NCI-H1092 (cell line): ENCODE data around the gene OR12D1.
"Not testable (repeated sequence)": the region's sequence is repeated elsewhere in the genome, so short reads cannot be mapped to it uniquely, and the experiment has no call there.

Experiments used
- DNase-seq: peaks from one replicate; lab custom pipeline; 2025; lab: John Stamatoyannopoulos, UW

OR12D1 gene

DNA sequence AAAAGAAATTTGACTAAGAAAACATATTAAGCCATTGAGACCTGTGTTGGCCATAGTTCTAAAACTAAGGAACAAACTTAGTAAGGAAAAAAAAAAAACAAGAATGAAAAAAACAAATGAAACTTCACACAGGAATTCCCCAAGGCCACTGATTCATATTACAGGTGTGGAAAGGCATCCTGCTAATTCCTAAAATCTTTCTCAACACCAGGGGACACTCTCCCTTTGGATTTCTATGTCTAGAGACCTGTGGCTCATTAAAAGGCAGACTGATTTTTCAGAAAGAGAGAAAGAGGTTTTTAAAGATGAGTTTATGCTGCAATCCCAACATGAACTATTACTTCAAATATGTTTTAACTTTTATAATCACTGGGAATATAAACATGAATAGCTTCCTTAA lies at the start of gene OR12D1:
TSS of gene OR12D1 (plus strand) at position 341 of the 400 bp plus-strand sequence.
- no peak for DNase-seq

DNA sequence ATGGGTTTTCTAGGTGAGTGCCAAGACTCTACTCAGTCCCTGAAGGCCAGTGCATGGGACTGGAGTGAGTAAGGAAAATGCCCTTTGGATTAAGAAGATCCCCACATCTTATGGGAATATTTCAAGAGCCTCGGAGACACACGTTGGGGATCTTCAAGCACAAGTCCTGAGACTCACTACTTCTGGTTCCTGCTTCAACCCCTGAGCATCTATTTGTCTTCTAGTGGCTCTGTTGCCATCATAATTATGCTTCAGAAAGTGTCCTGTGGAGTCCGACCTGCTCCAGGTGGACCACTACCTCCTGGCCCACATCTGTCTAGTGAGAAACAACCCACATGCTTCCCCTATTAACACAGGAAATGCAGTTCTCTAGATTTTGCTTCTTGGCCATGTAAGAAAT lies 46.0 kb upstream of the OR12D1 start, which contains the start of gene OR5V1:
TSS of gene OR5V1 (minus strand) at position 101 of the 400 bp plus-strand sequence. CDS start 12,670 bp downstream, outside the sequence.
- DNase-seq, result no peak

DNA sequence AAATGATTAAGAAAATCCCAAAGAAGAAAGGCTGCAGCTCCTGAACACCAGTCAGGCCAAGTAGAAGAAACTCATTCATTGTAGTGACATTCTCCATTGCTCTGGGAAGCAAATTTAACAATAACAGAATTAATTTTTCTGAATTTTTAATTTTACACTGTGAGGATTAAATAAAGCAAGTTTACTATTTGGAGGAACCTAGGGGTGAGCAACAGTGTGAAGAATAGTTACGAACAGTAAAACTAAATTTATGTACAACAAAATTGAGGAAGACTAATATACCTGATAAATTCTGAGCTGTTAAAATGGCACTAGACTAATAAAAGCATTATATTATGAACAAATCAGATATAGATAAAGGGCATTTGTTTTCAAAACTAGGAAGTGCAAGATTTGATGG lies 39.5 kb upstream of the OR12D1 start, which contains the start of gene OR12D3:
TSS of gene OR12D3 (minus strand) at position 101 of the 400 bp plus-strand sequence. CDS start at position 97, 4 bp downstream.
- no peak for DNase-seq

DNA sequence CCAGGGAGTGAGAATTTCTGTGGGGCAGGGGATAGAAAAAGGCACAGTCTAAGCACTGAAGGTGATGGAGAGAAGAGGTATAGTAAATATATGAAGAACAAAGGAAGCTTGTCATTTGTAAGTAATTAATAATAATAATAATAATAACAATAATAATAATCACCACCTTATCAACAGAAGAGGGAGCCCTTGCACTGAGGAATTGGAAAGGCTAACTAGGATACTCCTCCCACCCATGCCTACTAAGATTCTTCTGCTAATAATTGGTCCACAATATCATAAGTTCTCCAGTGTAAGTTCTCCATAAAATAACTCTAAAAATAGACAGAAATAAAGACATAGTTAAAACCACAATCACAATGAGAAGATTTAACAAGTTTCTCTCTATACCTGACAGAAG lies 38.7 kb upstream of the OR12D1 start:
- DNase-seq, result no peak

DNA sequence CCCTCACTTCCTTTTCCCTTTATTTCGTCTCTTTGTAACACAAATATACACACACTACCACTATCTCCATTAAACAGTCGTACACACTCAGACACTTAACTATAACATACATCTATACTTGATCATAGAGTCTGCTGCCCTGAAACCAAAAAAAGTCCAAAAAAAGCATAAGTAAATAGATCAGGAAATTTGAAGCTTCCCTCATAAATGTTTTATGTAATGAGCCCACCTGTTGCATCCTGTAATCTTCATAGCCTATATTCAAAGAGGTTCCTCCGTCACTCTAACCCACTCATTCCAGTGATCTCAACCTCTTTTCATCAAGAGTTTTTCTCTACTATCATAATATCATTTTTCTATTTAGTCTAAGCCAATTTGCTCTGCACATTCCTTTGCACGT lies 26.2 kb upstream of the OR12D1 start:
- DNase-seq, result no peak

DNA sequence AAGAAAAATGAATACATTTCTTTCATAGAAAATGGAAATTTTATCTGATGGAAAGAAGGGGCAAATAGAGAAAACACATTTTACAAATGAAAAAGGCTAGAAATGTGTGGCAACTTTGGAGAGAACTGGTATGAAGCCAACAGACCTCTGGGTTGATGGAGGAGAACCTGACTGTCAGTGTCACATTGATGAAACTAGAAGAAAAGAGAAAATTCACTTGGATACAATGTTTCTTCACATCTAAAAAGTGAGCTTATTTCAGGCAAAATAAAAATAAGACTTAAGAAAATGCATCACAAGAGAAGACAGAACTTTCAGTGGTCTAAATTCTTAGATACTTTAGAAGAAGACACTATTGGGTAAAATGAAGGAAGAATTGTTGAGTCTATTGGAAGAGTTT lies 19.4 kb upstream of the OR12D1 start, which contains the start of gene OR12D2:
TSS of gene OR12D2 (plus strand) at position 301 of the 400 bp plus-strand sequence. CDS start 1,069 bp downstream, outside the sequence.
- no peak for DNase-seq

DNA sequence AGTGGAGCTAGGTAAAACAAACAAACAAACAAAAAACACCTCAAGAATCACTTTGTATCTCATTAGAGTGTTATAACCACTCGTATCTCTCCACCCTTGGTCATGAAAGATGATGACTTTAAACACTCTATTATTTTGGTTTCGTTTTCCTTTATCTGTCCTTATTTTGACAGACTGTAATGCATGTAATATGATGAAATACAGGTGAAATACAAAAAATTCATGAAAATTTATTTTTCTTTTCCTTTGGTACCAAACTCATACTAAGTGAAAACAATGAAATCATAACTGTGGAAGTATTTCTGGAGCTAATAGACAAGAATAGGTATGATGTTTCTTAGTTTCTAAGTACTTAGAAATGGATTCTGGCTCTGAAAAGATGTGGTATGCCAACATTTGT lies 15.2 kb upstream of the OR12D1 start:
- DNase-seq, result no peak

DNA sequence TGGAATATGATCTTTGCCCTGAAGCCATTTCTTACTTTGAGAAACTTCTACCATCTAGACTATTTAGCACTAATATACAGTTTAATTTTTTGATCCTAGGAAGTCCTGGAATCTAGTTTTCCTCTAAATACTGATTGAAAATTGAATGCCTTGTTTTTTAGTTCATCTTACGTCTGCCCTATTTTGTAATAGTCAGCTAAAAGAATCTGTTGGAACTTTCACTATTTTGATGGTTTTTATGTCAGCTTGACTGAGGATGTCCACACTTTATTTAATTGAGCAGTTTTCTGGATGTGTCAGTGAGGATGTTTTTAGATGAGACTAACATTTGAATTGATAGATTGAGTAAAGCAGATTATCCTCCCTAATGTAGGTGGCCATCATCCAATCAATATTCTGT lies 10.9 kb upstream of the OR12D1 start:
- DNase-seq, result no peak

DNA sequence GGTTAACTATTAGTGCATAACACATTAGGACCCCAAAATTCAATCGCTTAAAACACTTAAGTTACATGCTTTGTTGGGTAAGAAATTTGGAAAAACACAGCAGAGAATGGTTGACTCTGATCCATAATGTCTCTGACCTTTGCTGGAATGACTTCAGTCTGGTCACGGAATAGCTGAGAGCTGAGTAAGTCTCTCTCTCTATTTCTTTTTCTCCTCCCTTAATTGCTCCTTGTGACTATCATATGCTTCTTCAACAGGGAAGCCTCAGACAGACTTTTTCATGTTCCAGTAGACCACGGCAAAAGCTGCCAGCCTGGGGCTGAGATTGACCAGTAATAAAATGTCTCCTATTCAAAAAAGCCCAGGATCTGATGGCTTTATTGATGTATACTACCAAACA lies 4.8 kb downstream of the OR12D1 start:
- DNase-seq, result no peak

DNA sequence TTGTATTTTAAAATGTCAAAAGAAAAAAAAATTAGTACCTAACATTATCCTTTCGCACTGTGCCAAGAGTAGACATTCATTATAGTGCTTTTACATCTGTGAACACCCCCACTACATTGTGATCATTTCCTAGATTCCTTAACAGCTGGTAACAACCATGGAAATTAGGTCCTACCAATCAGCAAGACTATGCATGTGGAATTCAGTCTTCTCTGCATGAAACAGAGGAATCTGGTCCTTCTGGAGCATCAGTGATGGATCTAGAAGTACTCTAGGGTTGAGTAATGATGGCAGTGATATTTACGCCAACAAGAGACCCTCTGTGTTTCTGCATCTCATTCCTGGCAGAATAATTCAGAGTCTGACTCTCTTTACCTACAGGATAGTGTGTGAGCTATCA lies 9.4 kb downstream of the OR12D1 start:
- DNase-seq, result no peak

DNA sequence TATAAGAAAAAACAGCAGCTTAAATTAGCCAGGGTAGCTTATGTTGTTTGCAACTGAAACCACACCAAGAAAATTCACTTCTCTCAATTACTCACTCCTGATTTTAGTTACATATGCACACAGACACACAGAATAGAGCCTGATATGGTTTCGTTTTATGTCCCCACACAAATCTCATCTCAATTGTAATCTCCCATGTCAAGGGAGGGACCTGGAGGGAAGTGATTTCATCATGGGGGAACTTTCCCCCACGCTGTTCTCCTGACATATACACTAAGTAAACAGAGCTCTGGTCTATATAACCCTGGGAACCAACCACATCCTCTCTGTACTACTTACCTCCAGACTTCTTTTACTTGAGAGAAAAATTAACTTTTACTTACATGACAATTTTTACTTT lies 9.8 kb downstream of the OR12D1 start:
- no peak for DNase-seq

DNA sequence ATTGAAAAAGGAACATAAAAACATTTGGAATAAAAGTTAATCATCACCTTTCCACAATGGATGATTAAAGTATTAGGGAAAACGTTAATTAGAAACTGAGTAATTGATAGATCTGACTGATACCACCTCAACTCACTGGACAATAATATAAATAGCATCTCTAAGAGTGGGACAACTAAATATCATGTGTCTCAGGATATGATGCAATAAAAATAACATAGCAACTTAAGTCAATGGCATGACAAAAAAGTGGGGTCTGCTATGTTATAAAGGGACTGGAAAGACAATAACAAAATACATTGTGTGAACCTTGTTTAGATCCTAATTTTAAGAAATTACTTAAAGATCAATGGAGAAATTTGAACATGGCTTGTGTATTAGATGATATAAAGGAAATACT lies 10.3 kb downstream of the OR12D1 start:
- no peak for DNase-seq

DNA sequence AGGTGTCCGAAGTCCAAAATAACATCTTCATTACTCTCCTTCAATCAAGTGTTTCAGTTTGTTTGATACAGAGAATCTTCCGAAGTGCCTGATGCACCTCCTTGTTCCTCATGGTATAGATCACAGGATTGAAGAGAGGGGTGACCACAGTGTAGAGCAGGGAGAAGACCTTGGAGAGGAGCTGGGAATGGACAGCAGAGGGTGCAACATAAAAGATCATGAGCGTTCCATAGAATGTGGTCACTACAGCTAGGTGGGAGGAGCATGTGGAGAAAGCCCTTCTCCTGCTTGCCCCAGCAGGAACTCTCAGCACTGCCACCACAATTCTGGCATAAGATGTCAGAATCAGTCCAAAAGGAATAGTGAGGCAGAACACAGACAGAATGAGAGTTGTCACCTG lies 11.9 kb downstream of the OR12D1 start:
- no peak for DNase-seq

DNA sequence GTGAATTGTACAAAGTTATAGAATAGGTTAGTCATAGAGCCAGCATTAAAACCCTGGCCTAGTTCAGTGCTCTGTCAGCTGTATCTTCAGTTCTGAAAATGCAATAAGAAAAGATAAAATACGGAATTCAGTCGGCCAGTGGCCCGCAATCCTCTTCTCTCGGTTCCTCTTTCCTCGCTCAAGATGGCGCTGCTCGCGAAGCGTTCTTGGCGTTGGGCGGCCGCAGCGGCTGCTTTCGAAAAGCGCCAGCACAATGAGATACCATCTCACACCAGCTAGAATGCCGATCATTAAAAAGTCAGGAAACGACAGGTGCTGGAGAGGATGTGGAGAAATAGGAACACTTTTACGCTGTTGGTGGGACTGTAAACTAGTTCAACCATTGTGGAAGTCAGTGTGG lies 22.0 kb downstream of the OR12D1 start:
- not testable (repeated sequence) for DNase-seq

DNA sequence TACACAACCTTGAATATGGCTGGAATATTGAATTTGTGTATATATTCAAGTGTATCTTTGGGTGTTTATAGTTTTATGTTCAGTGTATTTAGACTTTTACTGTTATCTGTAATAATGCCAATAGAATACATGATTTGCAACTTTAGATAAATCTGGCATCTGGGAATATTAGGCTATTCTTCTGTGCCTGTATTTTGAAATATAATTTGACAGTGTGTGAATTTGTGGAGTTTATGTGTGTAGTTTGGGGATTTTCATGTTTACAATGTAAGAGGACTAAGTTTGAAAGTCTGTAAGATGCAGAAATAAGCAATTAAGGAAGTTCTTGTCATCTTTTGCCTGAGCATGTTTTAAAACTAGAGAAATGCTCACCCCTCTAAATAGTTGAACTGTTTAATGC lies 24.3 kb downstream of the OR12D1 start, which contains the start of gene OR10C1:
TSS of gene OR10C1 (plus strand) at position 301 of the 400 bp plus-strand sequence. CDS start 710 bp downstream, outside the sequence.
- DNase-seq, result no peak

DNA sequence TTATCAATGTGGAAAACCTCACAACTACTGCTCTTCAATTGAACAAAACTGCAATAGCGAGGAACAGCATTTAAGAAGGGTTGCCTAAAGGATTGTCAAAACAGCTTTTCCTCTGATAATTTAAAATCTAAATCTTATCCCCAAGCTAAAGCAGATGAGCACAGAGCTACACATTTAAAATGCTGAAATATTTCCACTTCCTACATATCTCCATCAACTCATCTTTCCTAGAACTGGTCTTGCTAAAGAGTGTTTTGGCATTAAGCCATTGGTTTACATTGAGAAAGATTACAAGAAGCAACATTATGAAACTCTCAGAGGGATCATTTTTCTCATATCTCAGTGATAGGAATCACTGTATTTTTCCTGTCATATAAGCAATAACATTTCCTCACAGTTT lies 28.0 kb downstream of the OR12D1 start:
- DNase-seq, result no peak

DNA sequence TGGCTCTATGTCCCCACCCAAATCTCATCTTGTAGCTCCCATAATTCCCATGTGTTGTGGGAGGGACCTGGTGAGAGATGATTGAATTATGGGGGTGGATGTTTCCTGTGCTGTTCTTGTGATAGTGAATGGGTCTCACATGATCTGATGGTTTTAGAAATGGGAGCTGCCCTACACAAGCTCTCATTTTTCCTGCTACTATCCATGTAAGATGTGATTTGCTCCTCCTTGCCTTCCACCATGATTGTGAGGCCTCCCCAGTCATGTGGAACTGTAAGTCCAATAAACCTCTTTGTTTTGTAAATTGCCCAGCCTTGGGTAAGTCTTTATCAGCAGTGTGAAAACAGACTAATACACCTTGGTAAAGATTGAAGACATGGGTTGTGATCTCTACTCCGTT lies 29.3 kb downstream of the OR12D1 start:
- DNase-seq, result not testable (repeated sequence)

DNA sequence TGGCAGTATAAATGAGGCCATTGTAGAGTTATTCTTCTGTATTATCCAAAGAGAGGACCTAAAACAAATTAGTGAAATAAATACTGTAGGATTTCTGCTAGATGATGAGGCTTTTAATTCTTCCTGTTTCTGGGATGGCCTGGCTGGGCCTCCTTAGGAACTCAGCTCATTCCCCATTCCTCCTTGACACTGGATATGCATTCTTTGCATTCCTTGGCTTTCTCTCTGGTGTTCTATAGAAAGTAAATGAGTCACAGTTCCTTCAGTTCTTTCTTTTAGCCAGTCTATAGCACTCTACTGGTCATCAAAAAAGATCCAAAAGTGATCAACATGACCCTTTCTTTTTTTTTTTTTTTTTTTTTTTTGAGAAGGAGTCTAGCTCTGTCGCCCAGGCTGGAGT lies 32.9 kb downstream of the OR12D1 start:
- DNase-seq, result no peak

DNA sequence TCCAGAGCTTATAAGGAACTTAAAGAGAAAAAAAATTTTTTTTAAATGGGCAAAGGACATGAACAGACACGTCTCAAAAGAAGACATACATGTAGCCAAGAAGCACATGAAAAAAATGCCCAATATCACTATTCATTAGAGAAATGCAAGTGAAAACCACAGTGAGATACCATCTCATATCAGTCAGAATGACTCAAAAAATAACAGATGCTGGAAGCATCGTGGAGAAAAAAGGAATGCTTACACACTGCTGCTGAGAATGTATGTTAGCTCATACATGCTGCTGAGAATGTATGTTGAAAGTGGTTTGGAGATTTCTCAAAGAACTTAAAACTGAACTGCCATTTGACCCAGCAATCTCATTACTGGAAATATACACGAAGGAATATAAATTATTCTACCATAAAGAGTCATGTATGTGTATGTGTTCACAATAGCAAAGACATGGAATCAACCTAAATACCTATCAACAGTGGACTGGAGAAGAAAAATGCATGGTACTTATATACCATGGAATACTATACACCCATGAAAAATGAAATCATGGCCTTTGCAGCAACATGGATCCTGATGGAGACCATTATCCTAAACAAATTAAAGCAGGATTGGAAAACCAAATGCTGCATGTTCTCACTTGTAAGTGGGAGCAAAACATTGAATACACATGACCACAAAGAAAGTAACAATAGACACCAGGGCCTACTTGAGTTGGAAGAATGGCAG lies 36.9 kb downstream of the OR12D1 start:
- DNase-seq, result no peak

DNA sequence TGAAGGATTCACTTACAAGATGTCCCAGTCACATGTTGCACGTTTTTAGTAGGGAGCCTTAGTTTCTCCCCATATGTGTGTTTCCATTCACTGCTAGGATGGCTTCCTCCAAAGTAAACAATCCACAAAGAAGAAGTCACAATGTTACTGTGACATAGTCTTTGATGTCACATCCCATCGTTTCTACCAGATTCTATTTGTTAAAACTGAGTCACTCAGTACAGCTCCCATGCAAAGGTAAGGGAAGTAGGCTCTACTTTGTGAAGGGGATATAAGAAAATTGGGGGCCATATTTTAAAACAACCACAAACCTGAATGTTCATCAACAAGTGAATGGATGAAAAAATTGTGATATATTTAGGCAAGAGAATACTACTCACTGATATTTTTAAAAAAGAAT lies 42.2 kb downstream of the OR12D1 start, which contains the start of the genes OR11A1 and OR2H1:
TSS of gene OR11A1 (minus strand) at position 101 of the 400 bp plus-strand sequence. CDS start 29,430 bp downstream, outside the sequence.
TSS of gene OR2H1 (plus strand) at position 185 of the 400 bp plus-strand sequence. CDS start 4,615 bp downstream, outside the sequence.
- DNase-seq, result no peak

DNA sequence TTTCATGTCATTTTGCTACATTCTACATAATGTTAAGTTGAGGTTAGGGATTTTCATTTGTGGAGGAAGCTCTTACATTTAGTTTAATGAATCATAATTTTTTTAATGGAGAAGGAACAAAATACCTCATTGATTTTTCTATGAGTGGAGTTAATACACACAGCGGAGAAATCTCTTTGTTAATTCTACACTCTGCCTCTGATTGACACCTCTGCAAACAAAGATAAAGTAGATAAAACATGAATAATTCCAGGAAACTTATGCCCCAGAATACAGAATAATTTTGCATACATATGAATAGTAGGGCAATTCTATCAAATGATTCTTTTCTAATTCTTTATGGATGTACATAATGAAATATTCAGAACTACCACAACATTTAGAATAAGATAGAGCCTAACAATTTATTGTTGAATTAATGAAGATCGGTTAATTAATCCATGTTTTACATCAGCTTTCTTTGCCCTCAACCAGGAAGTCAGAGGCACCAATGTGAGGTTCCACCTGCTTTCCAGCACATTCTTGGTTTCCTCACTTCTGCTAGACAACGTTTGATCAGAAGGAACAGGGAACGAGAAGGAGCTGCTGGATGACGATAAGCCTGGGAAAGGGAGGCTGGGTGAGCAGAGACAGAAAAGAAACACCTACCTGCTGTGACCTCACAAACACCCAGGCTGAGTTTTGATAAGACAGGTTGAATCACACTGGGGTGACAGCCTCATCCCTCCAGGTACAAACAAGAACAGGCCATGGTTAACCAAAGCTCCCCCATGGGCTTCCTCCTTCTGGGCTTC lies 46.5 kb downstream of the OR12D1 start:
- DNase-seq, result no peak

DNA sequence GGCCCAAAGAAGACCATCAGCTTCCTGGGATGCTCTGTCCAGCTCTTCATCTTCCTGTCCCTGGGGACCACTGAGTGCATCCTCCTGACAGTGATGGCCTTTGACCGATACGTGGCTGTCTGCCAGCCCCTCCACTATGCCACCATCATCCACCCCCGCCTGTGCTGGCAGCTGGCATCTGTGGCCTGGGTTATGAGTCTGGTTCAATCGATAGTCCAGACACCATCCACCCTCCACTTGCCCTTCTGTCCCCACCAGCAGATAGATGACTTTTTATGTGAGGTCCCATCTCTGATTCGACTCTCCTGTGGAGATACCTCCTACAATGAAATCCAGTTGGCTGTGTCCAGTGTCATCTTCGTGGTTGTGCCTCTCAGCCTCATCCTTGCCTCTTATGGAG lies 47.3 kb downstream of the OR12D1 start:
- no peak for DNase-seq

DNA sequence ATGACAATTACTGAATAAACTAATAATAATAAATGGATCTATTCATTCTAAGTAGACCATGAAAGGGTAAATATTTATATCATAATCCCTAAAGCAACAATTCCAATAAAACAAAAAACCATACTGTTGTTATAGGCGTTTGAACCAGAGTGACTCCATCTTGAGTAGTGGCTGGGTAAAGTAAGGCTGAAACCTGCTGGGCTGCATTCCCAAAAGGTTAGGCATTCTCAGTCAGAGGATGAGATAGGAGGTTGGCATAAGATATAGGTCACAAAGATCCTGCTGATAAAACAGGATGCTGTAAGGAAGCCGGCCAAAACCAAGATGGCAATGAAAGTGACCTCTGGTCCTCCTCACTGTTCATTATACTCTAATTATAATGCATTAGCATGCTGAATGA lies 50.6 kb downstream of the OR12D1 start:
- no peak for DNase-seq
